Neuronal stem cell (in vitro differentiated cells): ENCODE results near the gene RXRB.

Experiments
- DNase-seq: peaks from one replicate; pipeline ENCODE4 v3.0.0-alpha.2; 2013; ENCODE audit warnings: low spot score
- H2AFZ ChIP-seq: one replicate; pipeline ENCODE4 v1.6.1; 2013; ENCODE audit warnings: mild to moderate bottlenecking, low read length, inconsistent platforms
- H2AK5ac ChIP-seq: 2 replicates; pipeline ENCODE4 v1.6.1; 2013; ENCODE audit warnings: low read depth, mild to moderate bottlenecking, inconsistent platforms, low read length, moderate library complexity, mixed read lengths
- H2BK120ac ChIP-seq: 2 replicates; pipeline ENCODE4 v1.6.1; 2013; ENCODE audit warnings: low read depth, mild to moderate bottlenecking, inconsistent platforms, low read length, moderate library complexity, mixed read lengths
- H2BK12ac ChIP-seq: one replicate; pipeline ENCODE4 v1.6.1; 2013; ENCODE audit warnings: low read length, inconsistent platforms
- H2BK15ac ChIP-seq: 2 replicates; pipeline ENCODE4 v1.6.1; 2013; ENCODE audit warnings: mild to moderate bottlenecking, low read length, inconsistent platforms, mixed read lengths
- H2BK5ac ChIP-seq: one replicate; pipeline ENCODE4 v1.6.1; 2013; ENCODE audit warnings: inconsistent platforms, mild to moderate bottlenecking, low read length, moderate library complexity
- H3K14ac ChIP-seq: one replicate; pipeline ENCODE4 v1.6.1; 2013; ENCODE audit warnings: low read length, inconsistent platforms
- H3K18ac ChIP-seq: 2 replicates; pipeline ENCODE4 v1.6.1; 2013; ENCODE audit warnings: low read length, inconsistent platforms
- H3K23ac ChIP-seq: 2 replicates; pipeline ENCODE4 v1.6.1; 2013; ENCODE audit warnings: low read depth, mild to moderate bottlenecking, mixed read lengths, low read length, inconsistent platforms; ENCODE audit not compliant: poor library complexity
- H3K27ac ChIP-seq: replicated peaks from 3 replicates; pipeline ENCODE4 v1.5.1; 2013; ENCODE audit warnings: low read length, inconsistent platforms
- H3K27me3 ChIP-seq, 3 experiments: 2 replicates each; pipeline ENCODE4 v1.6.1; 2013; ENCODE audit warnings: low read length in 3 of 3, mild to moderate bottlenecking in 2 of 3, inconsistent platforms in 1 of 3, low read depth in 1 of 3, mixed read lengths in 1 of 3, moderate library complexity in 1 of 3; ENCODE audit not compliant: control insufficient read depth in 3 of 3, insufficient read depth in 3 of 3
- H3K36me3 ChIP-seq, 2 donors: replicated peaks in 1 of 2; 2 replicates each; pipeline ENCODE4 v1.6.1; 2013; ENCODE audit warnings: low read length in 2 of 2; ENCODE audit not compliant: control insufficient read depth in 2 of 2, insufficient read depth in 2 of 2
- H3K4ac ChIP-seq: 2 replicates; pipeline ENCODE4 v1.6.1; 2013; ENCODE audit warnings: inconsistent platforms, mild to moderate bottlenecking, low read length, moderate library complexity
- H3K4me1 ChIP-seq, 2 donors: 1 replicate in 1 of 2; 2 replicates in 1 of 2; pipeline ENCODE4 v1.6.1; 2013; ENCODE audit warnings: low read length in 2 of 2, low read depth in 1 of 2; ENCODE audit not compliant: control insufficient read depth in 2 of 2, insufficient read depth in 1 of 2
- H3K4me2 ChIP-seq: one replicate; pipeline ENCODE4 v1.6.1; 2013; ENCODE audit warnings: mild to moderate bottlenecking, low read length, inconsistent platforms; ENCODE audit not compliant: insufficient read depth, poor library complexity, severe bottlenecking
- H3K4me3 ChIP-seq, 2 donors: 2 replicates each; pipeline ENCODE4 v1.5.1; 2013; ENCODE audit warnings: low read length in 2 of 2, mild to moderate bottlenecking in 2 of 2, inconsistent platforms in 1 of 2, moderate library complexity in 1 of 2
- H3K79me1 ChIP-seq: one replicate; pipeline ENCODE4 v1.6.1; 2013; ENCODE audit warnings: low read depth, mild to moderate bottlenecking, inconsistent platforms, low read length, moderate library complexity
- H3K9ac ChIP-seq: one replicate; pipeline ENCODE4 v1.6.1; 2013; ENCODE audit warnings: mild to moderate bottlenecking, low read depth, low read length, inconsistent platforms; ENCODE audit not compliant: poor library complexity
- H3K9me3 ChIP-seq, 2 donors: replicated peaks in 1 of 2; 2 replicates each; pipeline versions ENCODE3 to v1.6.1; 2013; ENCODE audit warnings: low read length in 2 of 2, mild to moderate bottlenecking in 2 of 2, inconsistent platforms in 1 of 2, low read depth in 1 of 2, mixed read lengths in 1 of 2, moderate library complexity in 1 of 2; ENCODE audit not compliant: control insufficient read depth in 2 of 2, insufficient read depth in 1 of 2
- H4K8ac ChIP-seq: one replicate; pipeline ENCODE4 v1.6.1; 2013; ENCODE audit warnings: low read depth, mild to moderate bottlenecking, inconsistent platforms, low read length, moderate library complexity
- H4K91ac ChIP-seq: one replicate; pipeline ENCODE4 v1.6.1; 2013; ENCODE audit warnings: low read length, low read depth, mild to moderate bottlenecking, inconsistent platforms; ENCODE audit not compliant: poor library complexity
- WGBS, 2 donors: extraction: QIAGEN DNeasy Blood & Tissue Kit; methylation state at CpG; one replicate each; pipeline ENCODE4 v1.1.7; 2013; ENCODE audit warnings: missing lambda C conversion rate in 2 of 2, mixed read lengths in 1 of 2; ENCODE audit not compliant: insufficient read length in 2 of 2, insufficient replicate concordance in 1 of 2; ENCODE audit errors: extremely low coverage in 2 of 2; 5-methylcytosine and 5-hydroxymethylcytosine counted together

The RXRB gene

GRCh38 chr6:33178755-33179475, 21.6 kb downstream of the RXRB start:
- Histone ChIP-seq H3K23ac (no peak overlapping the region), H4K91ac (no peak overlapping the region), H3K9me3 (peaks cover 0 to 8% of the 10 kb centered on the region in 2 donors), H2BK120ac (no peak overlapping the region), H3K79me1 (no peaks in the 10 kb centered on the region), H4K8ac (no peak overlapping the region), H3K9ac (no peak overlapping the region), H3K4me1 (peaks cover 0 to 3% of the 10 kb centered on the region in 2 donors), H2AFZ (no peak overlapping the region), H2AK5ac (peak overlapping the region; percentile 97), H3K4me3 (no peak overlapping the region), H3K27me3 (peaks cover 0 to 10% (median 0%) of the 10 kb centered on the region in 3 experiments), H3K18ac (peak overlapping the region; percentile 52), H2BK5ac (peak overlapping the region; percentile 19), H3K36me3 (no peaks in the 10 kb centered on the region), H2BK15ac (peak overlapping the region; percentile 42), H3K4me2 (no peak overlapping the region), H2BK12ac (peak overlapping the region; percentile 31), H3K27ac (no peak overlapping the region), H3K4ac (no peak overlapping the region), H3K14ac (no peak overlapping the region)
- no peak for DNase-seq
- no CpG with 5 or more reads among the region's 10 CpGs for WGBS, 2 donors

DNA sequence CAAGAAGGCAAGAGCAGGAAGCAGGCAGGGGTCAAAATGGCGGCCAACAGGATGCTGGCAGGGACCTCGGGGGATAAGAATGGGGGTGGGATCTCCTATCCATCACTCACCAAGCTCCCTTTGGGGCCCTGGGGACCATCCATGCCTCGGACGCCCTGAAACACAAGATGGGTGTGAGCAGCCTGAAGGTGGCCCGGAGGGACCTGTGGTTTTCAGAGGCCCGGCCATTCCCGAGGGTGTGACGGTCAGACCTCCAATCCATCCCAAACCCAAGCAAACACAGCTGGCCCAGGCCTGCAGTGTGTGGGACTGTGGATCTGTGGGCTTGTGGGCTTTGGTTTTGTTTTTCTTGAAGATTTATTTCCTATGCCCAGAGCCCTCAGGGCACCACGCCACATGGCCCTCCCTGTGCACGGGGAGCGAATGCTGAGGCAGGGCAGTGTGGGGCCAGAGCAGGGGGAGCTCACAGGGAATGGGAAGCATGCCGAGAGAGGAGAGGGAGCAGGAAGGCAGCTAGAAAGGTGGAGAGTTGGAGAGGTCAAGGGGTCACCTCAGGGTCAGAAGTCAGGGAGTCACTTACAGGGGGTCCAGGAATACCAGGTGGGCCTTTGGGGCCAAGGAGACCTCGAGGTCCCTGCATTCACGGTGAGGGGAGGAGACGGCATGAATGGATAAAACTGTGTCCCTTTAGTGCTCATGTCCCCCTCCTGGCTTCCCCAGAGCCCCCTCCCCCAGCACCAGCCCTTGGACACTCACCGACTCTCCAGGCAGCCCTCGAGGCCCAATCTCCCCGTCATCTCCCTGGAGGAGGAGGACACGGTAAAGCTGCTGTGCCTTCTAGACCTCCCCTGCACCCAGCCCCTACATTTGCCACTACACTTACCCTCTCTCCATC, 22.7 kb downstream of the RXRB start:
- no peak overlapping the region for H3K4ac ChIP-seq
- peaks cover 0 to 10% (median 0%) of the 10 kb centered on the region in 3 experiments for H3K27me3 ChIP-seq
- no peak overlapping the region for H3K4me3 ChIP-seq
- H3K36me3 ChIP-seq, result no peaks in the 10 kb centered on the region
- WGBS, 2 donors, result no CpG with 5 or more reads among the region's 19 CpGs
- H2BK12ac ChIP-seq, result no peak overlapping the region
- peak overlapping the region; percentile 97 for H2AK5ac ChIP-seq
- peaks cover 0 to under 1% of the 10 kb centered on the region in 2 donors for H3K9me3 ChIP-seq
- no peak overlapping the region for H2AFZ ChIP-seq
- peak overlapping the region; percentile 85 for H2BK15ac ChIP-seq
- no peak overlapping the region for H4K8ac ChIP-seq
- H3K18ac ChIP-seq, result peak overlapping the region; percentile 85
- no peak overlapping the region for H3K23ac ChIP-seq
- peak overlapping the region; percentile 4 for H3K9ac ChIP-seq
- H3K14ac ChIP-seq, result no peak overlapping the region
- H3K4me1 ChIP-seq, result peaks cover 0 to 3% of the 10 kb centered on the region in 2 donors
- no peak overlapping the region for H3K27ac ChIP-seq
- H4K91ac ChIP-seq, result no peak overlapping the region
- peak overlapping the region; percentile 29 for H2BK5ac ChIP-seq
- peaks cover 2% of the 10 kb centered on the region for H3K79me1 ChIP-seq
- no peak overlapping the region for H2BK120ac ChIP-seq
- no peak for DNase-seq
- H3K4me2 ChIP-seq, result no peak overlapping the region

- H2BK12ac ChIP-seq, result no peak overlapping the region
- H3K27me3 ChIP-seq, result peaks cover 0 to 10% (median 0%) of the 10 kb centered on the region in 3 experiments
- no peak overlapping the region for H4K8ac ChIP-seq
- H2BK5ac ChIP-seq, result no peak overlapping the region
- H3K9me3 ChIP-seq, result no peaks in the 10 kb centered on the region
- H2BK15ac ChIP-seq, result no peak overlapping the region
- H3K9ac ChIP-seq, result no peak overlapping the region
- H3K79me1 ChIP-seq, result peaks cover 2% of the 10 kb centered on the region
- H3K4me3 ChIP-seq, result no peak overlapping the region
- H3K18ac ChIP-seq, result no peak overlapping the region
- no peak overlapping the region for H2AFZ ChIP-seq
- H3K14ac ChIP-seq, result no peak overlapping the region
- H3K4me1 ChIP-seq, result peaks cover 0 to 3% of the 10 kb centered on the region in 2 donors
- H3K36me3 ChIP-seq, result no peaks in the 10 kb centered on the region
- H2AK5ac ChIP-seq, result peak overlapping the region; percentile 81
- no peak overlapping the region for H3K23ac ChIP-seq
- no peak for DNase-seq
- no peak overlapping the region for H2BK120ac ChIP-seq
- no CpG with 5 or more reads among the region's 7 CpGs for WGBS, 2 donors
- H4K91ac ChIP-seq, result no peak overlapping the region
- H3K4ac ChIP-seq, result no peak overlapping the region
- no peak overlapping the region for H3K4me2 ChIP-seq
- no peak overlapping the region for H3K27ac ChIP-seq
Measured at GRCh38 chr6:33176906-33177305, 23.6 kb downstream of the RXRB start.
